Upper lobe of left lung (tissue), 4 donors: Measurements from ENCODE around the gene FOXN3.

Experiments used
- POLR2AphosphoS5 ChIP-seq, 2 donors: sonication (generic); formaldehyde crosslinking; IDR thresholded peaks; one replicate each; pipeline ENCODE4 v1.5.1; 2017; ENCODE audit warnings: antibody characterized with exemption in 2 of 2
- TF ChIP-seq, protein P1 (sequence below), 6 experiments: fragments of 450-650 bp in 4 of 6; fragments of 200-600 bp in 2 of 6; sonication (generic) in 2 of 6; IDR thresholded peaks; one replicate each; pipeline ENCODE4 v1.5.1; 2016 to 2019; ENCODE audit warnings: antibody characterized with exemption in 6 of 6

DNA sequence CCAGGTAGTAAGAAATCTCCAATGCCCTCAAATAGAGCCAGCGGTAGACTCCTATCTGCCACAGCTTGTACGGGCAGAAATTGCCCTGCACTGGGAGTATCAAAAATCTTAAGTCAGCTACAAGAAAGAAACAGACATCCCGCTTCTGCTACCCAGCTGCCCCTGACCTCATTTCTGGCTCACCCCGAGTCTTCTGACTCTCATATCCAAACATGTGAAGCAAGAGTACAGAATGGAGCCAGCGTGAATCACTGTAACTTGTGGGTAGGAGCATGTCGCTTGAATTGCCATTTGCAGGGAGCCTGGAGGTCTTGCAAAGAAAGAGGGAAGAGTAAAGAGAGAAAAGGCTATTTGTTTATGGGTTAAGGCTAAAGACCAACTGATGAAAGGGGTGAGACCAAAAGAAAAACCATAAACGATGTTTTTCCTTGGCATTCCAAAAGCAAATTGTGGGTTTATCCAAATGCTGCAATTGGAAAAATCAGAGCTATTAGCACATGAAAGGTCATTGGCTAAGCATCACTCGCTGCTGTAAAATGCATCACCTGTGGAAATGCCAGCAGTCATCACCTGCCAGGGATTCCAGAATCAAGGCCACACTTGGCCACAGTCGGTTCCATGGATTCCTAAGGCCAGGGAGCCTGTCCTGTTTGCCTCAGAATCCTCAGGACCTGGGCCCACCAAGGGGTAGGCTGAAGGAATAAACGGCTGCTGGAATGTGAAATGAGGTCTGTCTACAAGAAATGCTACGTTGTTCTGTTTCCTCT is 86.6 kb downstream of the FOXN3 start:
- TF ChIP-seq, protein P1, sequence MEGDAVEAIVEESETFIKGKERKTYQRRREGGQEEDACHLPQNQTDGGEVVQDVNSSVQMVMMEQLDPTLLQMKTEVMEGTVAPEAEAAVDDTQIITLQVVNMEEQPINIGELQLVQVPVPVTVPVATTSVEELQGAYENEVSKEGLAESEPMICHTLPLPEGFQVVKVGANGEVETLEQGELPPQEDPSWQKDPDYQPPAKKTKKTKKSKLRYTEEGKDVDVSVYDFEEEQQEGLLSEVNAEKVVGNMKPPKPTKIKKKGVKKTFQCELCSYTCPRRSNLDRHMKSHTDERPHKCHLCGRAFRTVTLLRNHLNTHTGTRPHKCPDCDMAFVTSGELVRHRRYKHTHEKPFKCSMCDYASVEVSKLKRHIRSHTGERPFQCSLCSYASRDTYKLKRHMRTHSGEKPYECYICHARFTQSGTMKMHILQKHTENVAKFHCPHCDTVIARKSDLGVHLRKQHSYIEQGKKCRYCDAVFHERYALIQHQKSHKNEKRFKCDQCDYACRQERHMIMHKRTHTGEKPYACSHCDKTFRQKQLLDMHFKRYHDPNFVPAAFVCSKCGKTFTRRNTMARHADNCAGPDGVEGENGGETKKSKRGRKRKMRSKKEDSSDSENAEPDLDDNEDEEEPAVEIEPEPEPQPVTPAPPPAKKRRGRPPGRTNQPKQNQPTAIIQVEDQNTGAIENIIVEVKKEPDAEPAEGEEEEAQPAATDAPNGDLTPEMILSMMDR (IDR thresholded peaks at IDR 0.05), result no peak
- no peak for TF ChIP-seq POLR2AphosphoS5 (IDR thresholded peaks at IDR 0.05)
